Nephron progenitor cell (in vitro differentiated cells): ENCODE measurements around the gene POLH.

ENCODE experiments used
- DNase-seq: peaks from one replicate; pipeline ENCODE4 v3.0.0; 2021
- H3K27ac Mint-ChIP-seq: 2 replicates; pipeline ENCODE4 v1.8.0; 2021; ENCODE audit warnings: mild to moderate bottlenecking, moderate library complexity, mixed read lengths
- H3K27me3 Mint-ChIP-seq: 2 replicates; pipeline ENCODE4 v1.8.0; 2021; ENCODE audit warnings: mild to moderate bottlenecking, low read depth, mixed read lengths; ENCODE audit not compliant: poor library complexity
- H3K36me3 Mint-ChIP-seq: 2 replicates; pipeline ENCODE4 v1.8.0; 2021; ENCODE audit warnings: low read depth, mixed read lengths
- H3K4me1 Mint-ChIP-seq: 2 replicates; pipeline ENCODE4 v1.8.0; 2021; ENCODE audit warnings: mixed read lengths
- H3K4me3 Mint-ChIP-seq: 2 replicates; pipeline ENCODE4 v1.8.0; 2021; ENCODE audit warnings: mild to moderate bottlenecking, moderate library complexity, mixed read lengths
- H3K9me3 Mint-ChIP-seq: 2 replicates; pipeline ENCODE4 v1.8.0; 2021; ENCODE audit warnings: mild to moderate bottlenecking, moderate library complexity, mixed read lengths
- CTCF ChIP-seq: fragments of 200-600 bp; sonication (generic); IDR thresholded peaks from 2 replicates; pipeline ENCODE4 v1.5.0; 2021; ENCODE audit warnings: antibody characterized with exemption

POLH gene

GRCh38 chr6:43624786-43625288 lies 48.9 kb downstream of the POLH start:
- H3K9me3 Mint-ChIP-seq: no peaks in the 10 kb centered on the region
- no peak overlapping the region for H3K27ac Mint-ChIP-seq
- no peak for DNase-seq
- peaks cover 50% of the 10 kb centered on the region for H3K36me3 Mint-ChIP-seq
- H3K4me1 Mint-ChIP-seq: peaks cover 22% of the 10 kb centered on the region
- no peak for TF ChIP-seq CTCF
- peaks cover 3% of the 10 kb centered on the region for H3K27me3 Mint-ChIP-seq
- H3K4me3 Mint-ChIP-seq: no peak overlapping the region

- H3K27ac Mint-ChIP-seq: peak overlapping the region; percentile 52
- peaks cover 50% of the 10 kb centered on the region for H3K36me3 Mint-ChIP-seq
- peaks cover 28% of the 10 kb centered on the region for H3K4me1 Mint-ChIP-seq
- no peak overlapping the region for H3K4me3 Mint-ChIP-seq
- DNase-seq: no peak
- TF ChIP-seq CTCF: no peak
- H3K9me3 Mint-ChIP-seq: no peaks in the 10 kb centered on the region
- H3K27me3 Mint-ChIP-seq: peaks cover 2% of the 10 kb centered on the region
Observed at GRCh38 chr6:43625393-43625992, 49.5 kb downstream of the POLH start.

- H3K27me3 Mint-ChIP-seq: no peaks in the 10 kb centered on the region
- H3K4me3 Mint-ChIP-seq: peak overlapping the region; percentile 99
- peak overlapping the region; percentile 43 for H3K27ac Mint-ChIP-seq
- H3K9me3 Mint-ChIP-seq: no peaks in the 10 kb centered on the region
- TF ChIP-seq CTCF: no peak
- peaks cover 33% of the 10 kb centered on the region for H3K4me1 Mint-ChIP-seq
- no peak for DNase-seq
- H3K36me3 Mint-ChIP-seq: peaks cover 43% of the 10 kb centered on the region
Observed at GRCh38 chr6:43627008-43627825, 51.2 kb downstream of the POLH start.

- no peaks in the 10 kb centered on the region for H3K9me3 Mint-ChIP-seq
- TF ChIP-seq CTCF: no peak
- H3K27me3 Mint-ChIP-seq: no peaks in the 10 kb centered on the region
- peaks cover 34% of the 10 kb centered on the region for H3K4me1 Mint-ChIP-seq
- peak overlapping the region; percentile 55 for H3K27ac Mint-ChIP-seq
- H3K36me3 Mint-ChIP-seq: peaks cover 31% of the 10 kb centered on the region
- peak; percentile 47 for DNase-seq
- H3K4me3 Mint-ChIP-seq: peak overlapping the region; percentile 99
Observed at GRCh38 chr6:43628393-43629103, 52.6 kb downstream of the POLH start.

GRCh38 chr6:43629104-43629504 lies 53.1 kb downstream of the POLH start, which contains the start of gene GTPBP2:
TSS of gene GTPBP2 (minus strand) at chr6:43629264. CDS start at chr6:43629162, 102 bp downstream.
- peak; percentile 97 for DNase-seq
- no peak for TF ChIP-seq CTCF
- H3K4me3 Mint-ChIP-seq: peak within 1 kb of the TSS; percentile 99
- no peaks in the 10 kb centered on the region for H3K27me3 Mint-ChIP-seq
- H3K27ac Mint-ChIP-seq: peak within 1 kb of the TSS; percentile 100
- peaks cover 27% of the 10 kb centered on the region for H3K36me3 Mint-ChIP-seq
- peaks cover 39% of the 10 kb centered on the region for H3K4me1 Mint-ChIP-seq
- no peaks in the 10 kb centered on the region for H3K9me3 Mint-ChIP-seq
